HUES64 (cell line): Measurements from ENCODE around the gene SMYD2.

Experiments used
- H3K27ac ChIP-seq: 2 replicates; pipeline ENCODE4 v1.7.0; 2013; ENCODE audit warnings: low read depth, low read length, inconsistent platforms
- H3K27me3 ChIP-seq: 2 replicates; pipeline ENCODE4 v1.6.1; 2013; ENCODE audit warnings: mild to moderate bottlenecking, low read length; ENCODE audit not compliant: insufficient read depth
- H3K36me3 ChIP-seq: 2 replicates; pipeline ENCODE4 v1.6.1; 2013; ENCODE audit warnings: mild to moderate bottlenecking, low read length; ENCODE audit not compliant: insufficient read depth
- H3K4me1 ChIP-seq: 2 replicates; pipeline ENCODE4 v1.6.1; 2013; ENCODE audit warnings: mild to moderate bottlenecking, low read length, moderate library complexity; ENCODE audit not compliant: insufficient read depth
- H3K4me3 ChIP-seq: 2 replicates; pipeline ENCODE4 v1.5.1; 2013; ENCODE audit warnings: mild to moderate bottlenecking, low read length, moderate library complexity
- H3K9ac ChIP-seq: 2 replicates; pipeline ENCODE4 v1.6.1; 2013; ENCODE audit warnings: mild to moderate bottlenecking, low read depth, low read length
- H3K9me3 ChIP-seq: 2 replicates; pipeline ENCODE4 v1.6.1; 2013; ENCODE audit warnings: low read depth, low read length; ENCODE audit not compliant: insufficient read depth
- WGBS: fragments of 150-250, 120-280 bp; methylation state at CpG from one replicate; pipeline ENCODE4 v1.1.7; 2013; ENCODE audit warnings: missing lambda C conversion rate; 5-methylcytosine and 5-hydroxymethylcytosine counted together

SMYD2 gene

GRCh38 chr1:214290424-214291037 is 9.6 kb downstream of the SMYD2 start:
- peak overlapping the region; percentile 35 for H3K4me3 ChIP-seq
- no peak overlapping the region for H3K27ac ChIP-seq
- no peak overlapping the region for H3K9ac ChIP-seq
- H3K4me1 ChIP-seq: peaks cover 52% of the 10 kb centered on the region
- H3K36me3 ChIP-seq: no peaks in the 10 kb centered on the region
- H3K9me3 ChIP-seq: no peaks in the 10 kb centered on the region
- H3K27me3 ChIP-seq: peaks cover 70% of the 10 kb centered on the region
- 63% methylated on average over 5 of the region's 5 CpGs for WGBS

GRCh38 chr1:214292322-214292721 is 11.4 kb downstream of the SMYD2 start:
- no peak overlapping the region for H3K27ac ChIP-seq
- H3K27me3 ChIP-seq: peaks cover 83% of the 10 kb centered on the region
- H3K9ac ChIP-seq: no peak overlapping the region
- H3K4me1 ChIP-seq: peaks cover 70% of the 10 kb centered on the region
- H3K9me3 ChIP-seq: no peaks in the 10 kb centered on the region
- WGBS: 82% methylated on average over 3 of the region's 3 CpGs
- H3K4me3 ChIP-seq: no peak overlapping the region
- H3K36me3 ChIP-seq: no peaks in the 10 kb centered on the region

DNA sequence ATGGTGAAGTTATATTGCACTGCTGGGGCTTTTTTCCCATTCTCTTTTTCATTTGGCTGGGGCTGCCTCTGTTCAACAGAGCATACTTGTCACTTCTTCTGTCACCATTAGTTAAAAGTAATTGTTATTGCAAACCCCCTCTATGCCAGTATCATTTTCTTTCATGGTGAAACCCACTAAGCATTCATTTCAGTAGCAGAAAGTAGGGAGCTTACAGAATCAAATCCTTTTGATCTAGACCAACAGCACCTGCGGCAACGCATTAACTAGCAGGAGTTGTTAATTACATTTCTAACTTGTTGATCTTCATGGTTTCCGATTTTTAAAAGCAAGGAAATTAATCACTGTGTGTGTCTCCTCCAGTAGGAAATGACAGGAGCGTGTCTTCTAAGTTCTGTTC is 15.0 kb downstream of the SMYD2 start:
- peaks cover 42% of the 10 kb centered on the region for H3K4me1 ChIP-seq
- 62% methylated on average over 4 of the region's 4 CpGs for WGBS
- no peak overlapping the region for H3K4me3 ChIP-seq
- no peak overlapping the region for H3K9ac ChIP-seq
- no peaks in the 10 kb centered on the region for H3K36me3 ChIP-seq
- no peaks in the 10 kb centered on the region for H3K9me3 ChIP-seq
- no peak overlapping the region for H3K27ac ChIP-seq
- peaks cover 51% of the 10 kb centered on the region for H3K27me3 ChIP-seq

GRCh38 chr1:214296860-214297745 is 16.1 kb downstream of the SMYD2 start:
- Histone ChIP-seq H3K9me3 (no peaks in the 10 kb centered on the region), H3K4me1 (peaks cover 35% of the 10 kb centered on the region), H3K36me3 (no peaks in the 10 kb centered on the region), H3K4me3 (no peak overlapping the region), H3K27me3 (peaks cover 39% of the 10 kb centered on the region), H3K27ac (no peak overlapping the region; the same call in 1 of the 2 replicates), H3K9ac (no peak overlapping the region)
- WGBS: 60% methylated on average over 8 of the region's 9 CpGs

DNA sequence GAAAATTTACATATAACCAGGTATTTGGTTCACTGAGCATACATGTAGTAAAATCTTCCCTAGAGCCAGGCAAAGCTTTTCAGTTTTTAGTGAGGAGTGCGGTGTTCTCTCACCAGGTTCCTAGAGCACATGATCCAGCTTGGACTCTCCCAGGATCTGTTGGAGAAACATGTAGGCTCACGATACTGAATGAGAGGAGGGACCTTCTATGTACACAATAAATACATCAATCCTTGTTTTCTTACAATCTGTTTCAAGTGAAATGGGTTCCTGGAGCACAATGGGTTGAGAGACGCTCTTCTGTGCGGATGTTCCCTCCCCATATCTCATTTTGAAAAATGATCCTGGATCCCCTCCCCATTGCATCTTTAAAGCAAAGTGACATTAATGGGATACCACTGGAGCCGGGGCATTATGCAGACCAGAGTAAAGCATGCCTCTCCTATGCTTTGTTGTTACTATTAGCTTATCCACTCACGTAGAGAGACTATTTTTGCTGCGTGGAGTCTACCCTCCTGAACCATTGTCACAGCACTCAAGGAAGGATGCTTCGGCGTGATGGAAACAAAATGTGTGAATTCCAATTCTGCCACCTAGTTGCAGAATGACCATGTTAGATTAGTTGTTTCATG is 19.3 kb downstream of the SMYD2 start:
- Histone ChIP-seq H3K4me3 (no peak overlapping the region), H3K36me3 (no peaks in the 10 kb centered on the region), H3K9me3 (no peaks in the 10 kb centered on the region), H3K4me1 (peaks cover 26% of the 10 kb centered on the region), H3K27me3 (peaks cover 16% of the 10 kb centered on the region), H3K27ac (no peak overlapping the region), H3K9ac (no peak overlapping the region)
- 96% methylated on average over 9 of the region's 9 CpGs for WGBS

DNA sequence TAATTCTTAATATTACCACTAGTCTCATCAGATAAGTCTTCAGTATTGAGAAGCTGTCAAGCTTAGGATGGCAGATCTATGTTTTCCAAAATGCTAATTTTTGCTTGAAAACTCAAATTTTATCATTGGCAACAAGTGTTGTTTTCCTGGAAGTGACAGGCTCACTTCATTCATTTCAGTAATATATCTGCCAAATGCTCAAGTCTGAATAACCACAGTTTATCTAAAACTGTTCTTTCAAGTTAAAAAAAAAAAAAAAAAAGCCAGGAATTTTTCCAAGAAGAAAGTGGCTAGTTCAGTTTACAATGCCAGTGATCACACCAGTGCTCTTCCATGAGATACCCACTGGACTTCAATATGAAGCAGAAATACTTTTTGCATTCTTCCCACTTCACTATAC is 20.6 kb downstream of the SMYD2 start:
- Histone ChIP-seq H3K9ac (no peak overlapping the region), H3K36me3 (no peaks in the 10 kb centered on the region), H3K4me1 (peaks cover 18% of the 10 kb centered on the region), H3K27ac (no peak overlapping the region), H3K27me3 (peaks cover 3% of the 10 kb centered on the region; the same call in 1 of the 2 replicates), H3K4me3 (no peak overlapping the region), H3K9me3 (no peaks in the 10 kb centered on the region)

DNA sequence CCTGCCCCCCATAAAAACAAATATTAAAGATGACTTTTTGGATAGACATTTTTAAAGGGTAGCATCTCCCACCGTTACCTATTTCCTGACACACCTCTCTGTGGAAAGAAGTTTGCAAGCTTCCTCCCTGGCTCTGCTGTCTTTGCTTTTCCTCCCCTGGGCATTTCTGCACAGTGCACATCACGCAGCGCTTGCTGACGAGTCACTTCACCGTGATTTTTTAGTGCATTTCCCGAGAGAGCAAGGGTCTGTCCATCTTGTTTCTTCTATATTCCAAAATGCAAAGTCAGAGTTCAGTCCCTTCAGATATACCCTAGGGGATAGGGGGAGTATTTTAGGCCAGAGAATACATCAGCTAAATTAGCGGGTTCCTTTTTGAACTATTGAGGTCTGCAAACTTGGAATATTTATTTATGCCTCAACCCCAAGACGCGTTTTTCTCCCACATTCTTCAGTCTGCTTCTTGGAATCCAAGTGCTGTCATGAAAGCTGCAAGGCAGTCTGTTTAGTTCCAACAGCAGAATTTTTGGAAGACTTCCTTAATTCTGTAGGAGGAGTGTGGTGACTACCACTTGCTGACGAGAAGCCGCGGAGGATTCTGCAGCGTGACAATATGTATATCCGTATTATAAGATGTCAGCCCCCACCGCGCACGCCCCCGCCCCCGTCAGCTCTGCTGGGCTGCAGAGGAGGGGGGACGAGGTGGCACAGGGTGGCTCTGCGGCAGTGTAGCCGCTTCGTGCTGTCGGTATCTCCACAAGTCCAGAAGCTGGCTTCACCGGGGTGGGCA is 22.4 kb downstream of the SMYD2 start:
- Histone ChIP-seq H3K4me3 (no peak overlapping the region), H3K9me3 (no peaks in the 10 kb centered on the region), H3K9ac (no peak overlapping the region), H3K4me1 (peaks cover 5% of the 10 kb centered on the region; the same call in 1 of the 2 replicates), H3K36me3 (no peaks in the 10 kb centered on the region), H3K27me3 (no peaks in the 10 kb centered on the region), H3K27ac (no peak overlapping the region)
- 86% methylated on average over 25 of the region's 25 CpGs for WGBS

DNA sequence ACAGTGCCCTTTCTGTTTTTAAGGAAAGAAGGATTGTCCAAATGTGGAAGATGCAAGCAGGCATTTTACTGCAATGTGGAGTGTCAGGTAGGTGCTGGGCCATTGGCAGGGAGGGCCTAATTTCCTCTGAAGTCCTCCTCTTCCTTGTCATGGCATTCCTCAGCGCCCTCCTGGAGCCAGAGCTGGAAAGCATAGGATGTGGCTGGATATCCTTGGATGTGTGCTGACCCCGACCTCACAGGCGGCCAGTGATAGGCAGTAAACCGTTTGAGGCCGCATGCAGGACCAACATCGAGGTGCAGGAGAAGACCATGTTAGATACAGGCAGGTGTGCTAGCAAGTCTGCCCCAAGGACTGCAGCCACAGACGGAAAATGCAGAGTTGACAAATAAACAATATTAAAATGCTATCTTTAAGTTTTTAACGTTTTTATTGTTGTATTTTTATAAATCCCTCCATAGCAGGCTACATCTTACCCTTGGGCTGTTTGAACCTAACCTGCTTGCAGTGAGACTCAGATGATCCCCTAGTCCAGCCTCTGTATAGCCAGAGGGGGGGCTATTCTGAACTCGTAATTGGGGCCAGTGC is 24.3 kb downstream of the SMYD2 start:
- 88% methylated on average over 8 of the region's 9 CpGs for WGBS
- Histone ChIP-seq H3K9ac (no peak overlapping the region), H3K27me3 (no peaks in the 10 kb centered on the region), H3K27ac (no peak overlapping the region), H3K4me3 (no peak overlapping the region), H3K36me3 (no peaks in the 10 kb centered on the region), H3K9me3 (no peaks in the 10 kb centered on the region), H3K4me1 (peaks cover 5% of the 10 kb centered on the region; the same call in 1 of the 2 replicates)

DNA sequence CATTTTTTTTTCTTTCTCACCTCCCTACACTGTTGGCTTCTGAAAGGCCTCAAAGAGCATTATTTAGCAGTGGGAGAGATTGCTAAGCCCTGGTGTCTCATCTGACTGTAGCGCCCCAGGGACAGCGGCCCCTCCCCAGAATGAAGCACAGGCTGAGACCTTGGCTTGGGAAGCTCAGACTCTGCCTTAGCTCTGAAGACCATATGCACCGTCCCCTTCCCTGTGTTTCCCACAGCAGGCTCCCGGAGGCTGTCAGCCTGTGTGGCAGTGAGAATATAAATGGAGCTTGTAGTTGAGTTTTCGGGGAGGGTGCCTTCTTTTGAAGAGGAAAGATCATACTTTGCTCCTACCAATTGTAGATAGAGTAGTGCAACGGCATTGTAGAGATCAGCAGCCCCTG is 25.3 kb downstream of the SMYD2 start:
- WGBS: 72% methylated on average over 6 of the region's 6 CpGs
- no peak overlapping the region for H3K27ac ChIP-seq
- H3K36me3 ChIP-seq: no peaks in the 10 kb centered on the region
- no peak overlapping the region for H3K4me3 ChIP-seq
- no peaks in the 10 kb centered on the region for H3K27me3 ChIP-seq
- no peak overlapping the region for H3K9ac ChIP-seq
- peaks cover 13% of the 10 kb centered on the region; the same call in 1 of the 2 replicates for H3K4me1 ChIP-seq
- H3K9me3 ChIP-seq: no peaks in the 10 kb centered on the region

- H3K27me3 ChIP-seq: peaks cover 16% of the 10 kb centered on the region
- no peaks in the 10 kb centered on the region for H3K36me3 ChIP-seq
- no peak overlapping the region for H3K4me3 ChIP-seq
- H3K4me1 ChIP-seq: peaks cover 24% of the 10 kb centered on the region
- no peaks in the 10 kb centered on the region for H3K9me3 ChIP-seq
- 88% methylated on average over 3 of the region's 3 CpGs for WGBS
- H3K27ac ChIP-seq: no peak overlapping the region
- H3K9ac ChIP-seq: no peak overlapping the region
Measured at GRCh38 chr1:214310010-214310409, 29.1 kb downstream of the SMYD2 start.
